Caco-2 (cell line): ENCODE results near the gene GLT8D1. TPM values are rescaled to one million over a fixed set of nuclear protein-coding genes. Genes with fewer than 3 reads are reported as not detected.

ENCODE experiments used
- BruUV-seq: library from RNA; stranded (reverse); fragments of 400-500 nt; replicated peaks from 2 replicates; lab custom pipeline; 2021; lab: Mats Ljungman, UMichigan
- CTCF ChIA-PET: fragments of 300-600 bp; sonication (Branson Sonifier 250); formaldehyde crosslinking; loops from one replicate; lab custom pipeline; 2022; ENCODE audit warnings: antibody characterized with exemption; lab: Charles Lee
- POLR2A ChIA-PET: fragments of 300-600 bp; sonication (Branson Sonifier 250); formaldehyde crosslinking; loops from one replicate; lab custom pipeline; 2022; ENCODE audit warnings: antibody characterized with exemption; lab: Charles Lee
- DNase-seq, 2 experiments: peaks; one replicate each; pipeline versions ENCODE4 v3.0.0 to v3.0.0-alpha.2; 2020 to 2022
- H3K27me3 ChIP-seq: replicated peaks from 2 replicates; pipeline ENCODE4 v1.6.0; 2011; ENCODE audit warnings: low read length; ENCODE audit not compliant: control insufficient read depth, insufficient read depth
- H3K36me3 ChIP-seq: 2 replicates; pipeline ENCODE4 v1.5.1; 2011; ENCODE audit warnings: low read length; ENCODE audit not compliant: control insufficient read depth, insufficient read depth
- H3K4me1 ChIP-seq: fragments of 250-450 bp; sonication (Bioruptor Pico); 2 replicates; pipeline ENCODE4 v1.5.1; 2020; ENCODE audit warnings: mild to moderate bottlenecking
- H3K4me3 ChIP-seq: 2 replicates; pipeline ENCODE4 v1.5.1; 2011; ENCODE audit warnings: low read depth, mild to moderate bottlenecking, control low read depth, low read length
- H3K9me3 ChIP-seq: fragments of 250-450 bp; sonication (Bioruptor Pico); 2 replicates; pipeline ENCODE4 v1.5.1; 2020; ENCODE audit warnings: mild to moderate bottlenecking, moderate library complexity
- H3K27ac Mint-ChIP-seq: one replicate; pipeline ENCODE4 v1.8.0; 2022; ENCODE audit warnings: mixed read lengths; ENCODE audit not compliant: unreplicated experiment
- H3K27me3 Mint-ChIP-seq: one replicate; pipeline ENCODE4 v1.8.0; 2022; ENCODE audit warnings: mixed read lengths; ENCODE audit not compliant: insufficient read depth, unreplicated experiment
- H3K36me3 Mint-ChIP-seq: one replicate; pipeline ENCODE4 v1.8.0; 2022; ENCODE audit warnings: mild to moderate bottlenecking, mixed read lengths; ENCODE audit not compliant: insufficient read depth, unreplicated experiment
- H3K4me1 Mint-ChIP-seq: one replicate; pipeline ENCODE4 v1.8.0; 2022; ENCODE audit warnings: low read depth, mixed read lengths; ENCODE audit not compliant: unreplicated experiment
- H3K4me3 Mint-ChIP-seq: one replicate; pipeline ENCODE4 v1.8.0; 2022; ENCODE audit warnings: mild to moderate bottlenecking, moderate library complexity, mixed read lengths; ENCODE audit not compliant: unreplicated experiment
- H3K9me3 Mint-ChIP-seq: one replicate; pipeline ENCODE4 v1.8.0; 2022; ENCODE audit warnings: mixed read lengths; ENCODE audit not compliant: unreplicated experiment
- intact Hi-C: fragments of 100-400 bp; cut with micrococcal nuclease; formaldehyde crosslinking; loops from one replicate; pipeline ENCODE4 v1.10.0; 2022; ENCODE audit not compliant: unreplicated experiment
- total RNA-seq: library from RNA; stranded (reverse); gene quantifications from 2 replicates; pipeline ENCODE4 v1.2.3, GENCODE V29; 2022
- TF ChIP-seq, protein P1 (sequence below), 2 experiments: fragments of 200-600 bp in 1 of 2; IDR thresholded peaks; 1 replicate in 1 of 2; 2 replicates in 1 of 2; pipeline versions ENCODE4 v1.5.1 to v1.8.0; 2011 to 2022; ENCODE audit warnings: antibody characterized with exemption in 1 of 2, control low read depth in 1 of 2, inconsistent platforms in 1 of 2, low read depth in 1 of 2, low read length in 1 of 2, mild to moderate bottlenecking in 1 of 2, moderate library complexity in 1 of 2; ENCODE audit not compliant: insufficient read depth in 1 of 2, severe bottlenecking in 1 of 2, unreplicated experiment in 1 of 2

The GLT8D1 gene
- total RNA-seq, 1 experiment from 2014 or later: 31.4 TPM

- Mint-ChIP-seq H3K27ac (no peak overlapping the region), H3K9me3 (no peaks in the 10 kb centered on the region), H3K4me1 (no peaks in the 10 kb centered on the region), H3K36me3 (peaks cover 19% of the 10 kb centered on the region), H3K4me3 (no peak overlapping the region), H3K27me3 (no peaks in the 10 kb centered on the region)
- H3K4me1 ChIP-seq: no peaks in the 10 kb centered on the region
- POLR2A ChIA-PET: no interaction called here
- BruUV-seq: no TSS peak
- H3K9me3 ChIP-seq: no peaks in the 10 kb centered on the region
- intact Hi-C loops: no loop called here
- DNase-seq: no peak
- TF ChIP-seq, protein P1, sequence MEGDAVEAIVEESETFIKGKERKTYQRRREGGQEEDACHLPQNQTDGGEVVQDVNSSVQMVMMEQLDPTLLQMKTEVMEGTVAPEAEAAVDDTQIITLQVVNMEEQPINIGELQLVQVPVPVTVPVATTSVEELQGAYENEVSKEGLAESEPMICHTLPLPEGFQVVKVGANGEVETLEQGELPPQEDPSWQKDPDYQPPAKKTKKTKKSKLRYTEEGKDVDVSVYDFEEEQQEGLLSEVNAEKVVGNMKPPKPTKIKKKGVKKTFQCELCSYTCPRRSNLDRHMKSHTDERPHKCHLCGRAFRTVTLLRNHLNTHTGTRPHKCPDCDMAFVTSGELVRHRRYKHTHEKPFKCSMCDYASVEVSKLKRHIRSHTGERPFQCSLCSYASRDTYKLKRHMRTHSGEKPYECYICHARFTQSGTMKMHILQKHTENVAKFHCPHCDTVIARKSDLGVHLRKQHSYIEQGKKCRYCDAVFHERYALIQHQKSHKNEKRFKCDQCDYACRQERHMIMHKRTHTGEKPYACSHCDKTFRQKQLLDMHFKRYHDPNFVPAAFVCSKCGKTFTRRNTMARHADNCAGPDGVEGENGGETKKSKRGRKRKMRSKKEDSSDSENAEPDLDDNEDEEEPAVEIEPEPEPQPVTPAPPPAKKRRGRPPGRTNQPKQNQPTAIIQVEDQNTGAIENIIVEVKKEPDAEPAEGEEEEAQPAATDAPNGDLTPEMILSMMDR (IDR thresholded peaks at IDR 0.05; ENCODE audit: insufficient read depth in 1 of 2, low read depth in 1 of 2, low read length in 1 of 2, severe bottlenecking in 1 of 2, unreplicated experiment in 1 of 2): no peak
- H3K36me3 ChIP-seq: no peaks in the 10 kb centered on the region
- H3K27me3 ChIP-seq: no peaks in the 10 kb centered on the region
- no peak overlapping the region for H3K4me3 ChIP-seq
- CTCF ChIA-PET: no interaction called here
These were observed 4.9 kb upstream of the GLT8D1 start for GRCh38 chr3:52710512-52710911.

DNA sequence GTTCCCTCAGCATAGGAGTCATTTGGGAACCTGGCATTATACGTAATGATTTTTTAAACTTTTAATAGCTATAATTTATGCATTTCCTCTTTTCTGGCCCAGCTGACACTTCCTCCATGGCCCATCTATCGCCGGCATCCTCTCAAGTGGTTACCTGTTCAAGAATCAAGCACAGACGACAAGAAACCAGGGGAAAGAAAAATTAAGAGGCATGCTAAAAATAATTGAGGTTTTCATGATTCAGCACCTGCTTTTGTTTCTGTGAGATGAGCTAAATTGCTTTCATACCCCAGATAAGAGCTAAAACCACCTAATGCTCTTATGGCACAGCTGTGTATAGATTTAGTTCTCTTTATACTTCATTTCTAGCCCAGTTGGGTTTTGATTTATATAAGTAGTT is 2.0 kb upstream of the GLT8D1 start:
- intact Hi-C loops: no loop called here
- BruUV-seq: no TSS peak
- H3K36me3 Mint-ChIP-seq: peaks cover 26% of the 10 kb centered on the region
- Histone ChIP-seq H3K36me3 (no peaks in the 10 kb centered on the region), H3K9me3 (no peaks in the 10 kb centered on the region), H3K4me3 (no peak overlapping the region), H3K4me1 (peaks cover 9% of the 10 kb centered on the region; the same call in 1 of the 2 replicates), H3K27me3 (no peaks in the 10 kb centered on the region)
- DNase-seq: no peak
- H3K4me1 Mint-ChIP-seq: peaks cover 7% of the 10 kb centered on the region
- CTCF ChIA-PET: no interaction called here
- TF ChIP-seq, protein P1 (IDR thresholded peaks at IDR 0.05; ENCODE audit: insufficient read depth in 1 of 2, low read depth in 1 of 2, low read length in 1 of 2, severe bottlenecking in 1 of 2, unreplicated experiment in 1 of 2): no peak
- no peaks in the 10 kb centered on the region for H3K27me3 Mint-ChIP-seq
- no peaks in the 10 kb centered on the region for H3K9me3 Mint-ChIP-seq
- H3K27ac Mint-ChIP-seq: no peak overlapping the region
- POLR2A ChIA-PET: no interaction called here
- peak overlapping the region; percentile 96 for H3K4me3 Mint-ChIP-seq

DNA sequence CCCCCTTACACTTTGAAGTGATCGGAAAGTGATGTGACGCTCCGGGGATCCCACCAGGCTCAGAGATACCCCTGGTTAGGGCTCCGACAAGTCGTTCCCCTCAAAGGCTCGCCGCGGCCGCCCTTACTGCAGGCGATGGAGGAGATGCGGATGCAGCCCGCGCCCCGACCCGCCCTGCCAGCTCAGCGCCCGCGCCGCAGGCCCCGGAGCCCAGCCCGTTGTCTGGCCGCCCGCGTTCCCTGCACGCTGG is 228 bp downstream of the GLT8D1 start:
- Mint-ChIP-seq H3K36me3 (peaks cover 32% of the 10 kb centered on the region), H3K27me3 (no peaks in the 10 kb centered on the region)
- BruUV-seq: no TSS peak

More for the DNA sequence above, 228 bp downstream of the GLT8D1 start:
- TF ChIP-seq, protein P1 (IDR thresholded peaks at IDR 0.05; ENCODE audit: insufficient read depth in 1 of 2, low read depth in 1 of 2, low read length in 1 of 2, severe bottlenecking in 1 of 2, unreplicated experiment in 1 of 2): no peak
- Mint-ChIP-seq H3K4me3 (peak overlapping the region; percentile 96), H3K4me1 (peaks cover 7% of the 10 kb centered on the region), H3K9me3 (no peaks in the 10 kb centered on the region), H3K27ac (peak overlapping the region; percentile 95)
- Histone ChIP-seq H3K36me3 (no peaks in the 10 kb centered on the region), H3K27me3 (no peaks in the 10 kb centered on the region), H3K9me3 (no peaks in the 10 kb centered on the region), H3K4me3 (peak overlapping the region; percentile 90), H3K4me1 (peaks cover 9% of the 10 kb centered on the region; the same call in 1 of the 2 replicates)
- ChIA-PET CTCF (no interaction called here), POLR2A (interaction anchor here (1.8 kb wide), 1 partner anchor 17 kb away, joined by 7 read pairs; no protein-coding TSS in a partner anchor)
- intact Hi-C loops: no loop called here
- DNase-seq: no peak
